HG02943 (cell line): ENCODE data around the gene PRELID2.
"Not testable (repeated sequence)": the region's sequence is repeated elsewhere in the genome, so short reads cannot be mapped to it uniquely, and the experiment has no call there.

Experiments used
- ATAC-seq: cut with Tn5 transposase; IDR thresholded peaks from one replicate; pipeline ENCODE4 v1.9.1; 2021; ENCODE audit warnings: mild to moderate bottlenecking, low read depth, moderate library complexity; ENCODE audit not compliant: unreplicated experiment

Gene PRELID2

DNA sequence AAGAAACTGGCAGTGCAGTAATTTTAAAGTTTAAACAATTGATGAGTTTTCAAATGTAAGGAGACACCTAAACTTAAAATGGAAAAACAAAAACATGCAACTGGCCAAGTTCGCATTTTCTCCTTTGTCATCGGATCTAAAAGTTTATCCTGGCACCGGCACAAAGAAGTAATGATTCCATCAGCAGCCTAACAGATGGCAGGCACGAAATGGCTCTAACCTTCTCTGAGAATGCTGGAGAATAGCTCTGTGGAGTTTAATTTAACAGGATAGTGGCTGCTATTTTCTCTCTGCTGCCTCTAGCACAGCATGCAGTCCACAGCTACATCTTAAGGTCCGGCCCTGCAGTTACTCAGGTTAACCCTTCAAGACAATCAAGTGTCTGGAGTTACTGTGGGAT lies 82.2 kb downstream of the PRELID2 start:
- no peak for ATAC-seq

- ATAC-seq = no peak
These were observed 82.6 kb downstream of the PRELID2 start for GRCh38 chr5:145752534-145752933.

- no peak for ATAC-seq
These were observed 84.9 kb downstream of the PRELID2 start for GRCh38 chr5:145750199-145750598.

GRCh38 chr5:145743396-145744061 lies 91.6 kb downstream of the PRELID2 start:
- no peak for ATAC-seq

DNA sequence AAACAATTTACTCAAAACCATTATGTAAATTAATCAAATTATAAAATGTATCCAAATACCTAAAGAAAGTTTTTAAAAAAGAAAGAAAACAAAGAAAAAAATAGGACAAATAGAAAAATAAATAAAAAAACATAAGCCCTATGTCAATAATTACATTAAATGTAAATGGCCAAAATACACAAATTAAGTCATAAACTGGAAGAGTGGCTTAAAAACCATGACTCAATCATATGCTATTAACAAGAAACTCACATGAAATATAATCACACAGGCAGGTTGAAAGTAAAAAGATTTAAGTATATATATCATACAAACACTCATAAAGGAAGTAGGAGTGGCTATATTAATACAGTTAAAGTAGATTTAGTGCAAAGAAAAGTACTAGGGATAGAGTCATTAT lies 95.3 kb downstream of the PRELID2 start:
- ATAC-seq = no peak

DNA sequence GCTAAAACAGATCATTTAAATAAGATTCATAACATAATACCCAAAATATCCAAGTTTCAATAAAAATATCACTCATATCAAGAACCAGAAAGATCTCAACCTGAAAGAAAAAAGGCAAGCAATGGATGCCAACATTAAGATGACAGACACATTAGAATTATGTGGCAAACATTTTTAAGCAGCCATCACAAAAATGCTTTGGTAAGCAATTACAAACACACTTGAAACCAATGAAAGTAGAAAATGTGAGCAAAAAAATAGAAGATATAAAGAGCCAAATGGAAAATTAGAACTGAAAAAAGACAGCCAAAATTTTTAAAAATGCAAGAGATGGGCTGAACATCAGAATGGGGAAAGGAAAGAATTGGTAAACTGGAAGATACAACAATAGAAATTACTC lies 96.9 kb downstream of the PRELID2 start:
- ATAC-seq = no peak

DNA sequence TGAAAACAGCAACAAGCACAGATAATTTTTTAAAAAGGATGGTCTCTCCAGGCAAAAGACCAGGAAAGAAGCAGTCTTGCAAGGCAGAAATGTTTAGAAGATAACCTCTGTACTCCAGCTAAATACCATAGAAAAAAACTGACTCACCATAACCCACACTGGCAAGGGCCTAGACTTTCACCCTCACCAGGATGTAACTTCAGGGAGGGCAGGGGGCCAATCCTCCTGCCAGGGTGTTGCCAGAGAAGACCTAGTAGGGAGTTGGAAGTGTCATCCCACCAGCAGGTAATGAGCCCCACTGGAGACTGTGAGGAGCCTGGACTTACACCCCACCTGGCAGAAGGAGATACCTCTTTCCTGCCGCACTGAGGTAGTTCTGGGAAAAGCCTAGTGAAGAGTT lies 97.6 kb downstream of the PRELID2 start:
- no peak for ATAC-seq

DNA sequence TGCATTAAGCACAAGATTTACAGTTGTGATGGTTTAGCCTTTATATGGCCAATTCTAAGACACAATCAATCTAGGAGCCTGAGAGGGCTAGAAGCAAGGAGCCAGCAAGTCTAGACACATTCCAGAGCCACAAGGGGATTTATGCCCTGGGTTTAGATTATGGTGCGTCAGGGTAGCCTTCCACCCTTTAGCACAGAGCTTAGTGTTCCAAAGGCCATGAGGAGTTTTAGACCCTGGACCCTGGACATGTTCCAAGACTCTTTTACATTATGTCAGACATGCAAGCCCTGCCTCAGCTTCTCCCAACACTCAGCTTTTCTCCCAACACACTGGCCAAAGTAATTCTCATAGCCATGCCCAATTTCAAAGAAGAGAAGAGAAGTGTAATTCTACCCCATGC lies 105.2 kb downstream of the PRELID2 start:
- ATAC-seq = not testable (repeated sequence)

DNA sequence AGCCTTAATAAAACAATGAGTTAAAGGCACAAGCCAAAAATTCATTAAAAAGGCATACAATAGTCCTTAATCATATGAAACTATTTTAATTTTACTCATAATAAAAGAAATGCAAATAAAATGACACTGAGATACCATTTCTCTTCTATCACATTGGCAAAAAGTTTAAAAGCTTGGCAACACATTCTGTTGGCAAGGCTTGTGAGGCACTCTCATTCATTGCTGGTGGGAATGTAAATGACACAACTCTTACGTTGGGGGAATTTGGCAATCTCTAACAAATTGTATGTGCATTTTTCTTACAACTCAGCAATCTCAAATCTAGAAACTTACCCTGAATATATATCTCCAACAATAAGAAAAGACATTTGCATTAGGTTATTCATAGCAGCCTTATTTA lies 111.6 kb downstream of the PRELID2 start:
- ATAC-seq = no peak

GRCh38 chr5:145718956-145719355 lies 116.2 kb downstream of the PRELID2 start:
- no peak for ATAC-seq

- ATAC-seq = no peak
These were observed 119.7 kb downstream of the PRELID2 start for GRCh38 chr5:145715412-145715811.

DNA sequence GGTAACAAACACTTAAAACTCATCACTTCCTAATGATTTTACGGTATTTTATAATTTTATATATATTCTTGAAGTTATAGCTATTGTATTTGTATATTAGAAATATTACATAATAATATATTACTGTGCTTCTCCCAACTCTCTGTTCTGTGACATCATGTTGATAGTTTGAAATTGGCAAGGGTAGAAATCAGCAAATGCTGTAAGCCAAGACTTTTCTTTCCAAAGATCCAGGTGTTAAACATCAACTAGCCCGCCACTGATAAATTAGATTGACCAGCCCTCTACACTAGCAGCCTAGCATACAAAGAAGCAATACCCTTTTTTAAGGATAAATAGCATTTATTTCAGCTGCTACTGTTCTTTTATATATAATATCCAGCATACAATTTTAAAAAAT lies 122.9 kb downstream of the PRELID2 start:
- ATAC-seq = no peak

GRCh38 chr5:145711417-145711816 lies 123.7 kb downstream of the PRELID2 start:
- ATAC-seq = no peak
